Ascending aorta (tissue), 2 donors: ENCODE measurements around the gene PAFAH1B2. TPM values are rescaled to one million over a fixed set of nuclear protein-coding genes. Genes with fewer than 3 reads are reported as not detected.

Experiments
- DNase-seq, 2 donors: peaks; one replicate each; pipeline ENCODE4 v3.0.0-alpha.2; 2019; ENCODE audit warnings: low spot score in 2 of 2
- H3K27ac ChIP-seq, 2 donors: fragments of 200-600 bp; sonication (generic); one replicate each; pipeline ENCODE4 v1.5.1; 2016 to 2017; ENCODE audit warnings: mild to moderate bottlenecking in 1 of 2
- H3K27me3 ChIP-seq: fragments of 200-600 bp; sonication (generic); one replicate; pipeline ENCODE4 v1.5.1; 2017
- H3K36me3 ChIP-seq, 2 donors: fragments of 200-600 bp; sonication (generic); one replicate each; pipeline ENCODE4 v1.5.1; 2016
- H3K4me1 ChIP-seq, 2 donors: fragments of 200-600 bp; sonication (generic); one replicate each; pipeline ENCODE4 v1.5.1; 2016 to 2017; ENCODE audit warnings: mild to moderate bottlenecking in 1 of 2
- H3K4me3 ChIP-seq, 2 donors: fragments of 200-600 bp; sonication (generic); one replicate each; pipeline ENCODE4 v1.5.1; 2016 to 2017; ENCODE audit warnings: mild to moderate bottlenecking in 1 of 2
- H3K9me3 ChIP-seq, 2 donors: fragments of 200-600 bp; sonication (generic); one replicate each; pipeline ENCODE4 v1.5.1; 2016
- CTCF ChIP-seq, 3 experiments: fragments of 200-600 bp in 2 of 3; fragments of 450-650 bp in 1 of 3; sonication (generic) in 2 of 3; IDR thresholded peaks; one replicate each; pipeline ENCODE4 v1.5.1; 2016 to 2019; ENCODE audit warnings: antibody characterized with exemption in 3 of 3, mild to moderate bottlenecking in 1 of 3, moderate library complexity in 1 of 3
- intact Hi-C: fragments of 100-400 bp; cut with DNase I; formaldehyde crosslinking; loops from one replicate; pipeline ENCODE4 v1.15.1; 2023
- total RNA-seq: library from RNA; depleted of rRNA; stranded (reverse); fragments of >200 nt; gene quantifications from one replicate; pipeline ENCODE4 v1.1.0, GENCODE V29; 2016

The PAFAH1B2 gene
- total RNA-seq, 1 donor from 2014 or later, result 60.7 TPM

- intact Hi-C loops, result no loop called here
- peaks cover 60 to 68% of the 10 kb centered on the region in 2 donors for H3K36me3 ChIP-seq
- no peak for DNase-seq
These were observed 22.4 kb downstream of the PAFAH1B2 start for GRCh38 chr11:117166491-117166890.

GRCh38 chr11:117169736-117170135, 25.6 kb downstream of the PAFAH1B2 start:
- TF ChIP-seq CTCF (IDR thresholded peaks at IDR 0.05), result no peak
- Histone ChIP-seq H3K9me3 (no peaks in the 10 kb centered on the region), H3K4me3 (no peak overlapping the region), H3K4me1 (no peaks in the 10 kb centered on the region), H3K27me3 (no peaks in the 10 kb centered on the region), H3K36me3 (peaks cover 27 to 40% of the 10 kb centered on the region in 2 donors), H3K27ac (no peak overlapping the region)
- intact Hi-C loops, result loop anchor here (10.0 kb wide), 1 partner anchor 145 kb away; the partner anchor contains the start of gene BACE1
- DNase-seq, result no peak

More at GRCh38 chr11:117166491-117166890, 22.4 kb downstream of the PAFAH1B2 start:
- Histone ChIP-seq H3K9me3 (no peaks in the 10 kb centered on the region), H3K27ac (no peak overlapping the region), H3K4me1 (no peaks in the 10 kb centered on the region), H3K27me3 (no peaks in the 10 kb centered on the region), H3K4me3 (no peak overlapping the region)
- no peak for TF ChIP-seq CTCF (IDR thresholded peaks at IDR 0.05)

GRCh38 chr11:117170210-117170609, 26.1 kb downstream of the PAFAH1B2 start:
- Histone ChIP-seq H3K27ac (no peak overlapping the region), H3K4me3 (no peak overlapping the region), H3K36me3 (peaks cover 24 to 37% of the 10 kb centered on the region in 2 donors), H3K27me3 (no peaks in the 10 kb centered on the region), H3K4me1 (no peaks in the 10 kb centered on the region), H3K9me3 (no peaks in the 10 kb centered on the region)
- no peak for DNase-seq
- TF ChIP-seq CTCF (IDR thresholded peaks at IDR 0.05), result no peak
- intact Hi-C loops, result loop anchor here (10.0 kb wide), 1 partner anchor 145 kb away; the partner anchor contains the start of gene BACE1

GRCh38 chr11:117171007-117171403, 26.9 kb downstream of the PAFAH1B2 start:
- no peak overlapping the region for H3K4me3 ChIP-seq
- no peaks in the 10 kb centered on the region for H3K9me3 ChIP-seq
- DNase-seq, result no peak
- H3K27me3 ChIP-seq, result no peaks in the 10 kb centered on the region
- no peak for TF ChIP-seq CTCF (IDR thresholded peaks at IDR 0.05)
- intact Hi-C loops, result loop anchor here (10.0 kb wide), 1 partner anchor 144 kb away; the partner anchor contains the start of gene BACE1
- H3K27ac ChIP-seq, result peak overlapping the region in 1 of 2 donors; percentile 22
- H3K36me3 ChIP-seq, result peaks cover 19 to 29% of the 10 kb centered on the region in 2 donors
- no peaks in the 10 kb centered on the region for H3K4me1 ChIP-seq

- H3K9me3 ChIP-seq, result no peaks in the 10 kb centered on the region
- no peak for TF ChIP-seq CTCF (IDR thresholded peaks at IDR 0.05)
- H3K36me3 ChIP-seq, result peaks cover 15 to 25% of the 10 kb centered on the region in 2 donors
- H3K27me3 ChIP-seq, result no peaks in the 10 kb centered on the region
- no peak for DNase-seq
- H3K4me3 ChIP-seq, result no peak overlapping the region
- intact Hi-C loops, result loop anchor here (10.0 kb wide), 1 partner anchor 143 kb away; the partner anchor contains the start of gene BACE1
- no peaks in the 10 kb centered on the region for H3K4me1 ChIP-seq
- H3K27ac ChIP-seq, result peak overlapping the region in 1 of 2 donors; percentile 22
These were observed 27.4 kb downstream of the PAFAH1B2 start for GRCh38 chr11:117171404-117172061.
